GM19397 (cell line): ENCODE measurements around the gene DBI.
"Not testable (repeated sequence)": the region's sequence is repeated elsewhere in the genome, so short reads cannot be mapped to it uniquely, and the experiment has no call there.

Source experiments
- ATAC-seq: cut with Tn5 transposase; IDR thresholded peaks from one replicate; pipeline ENCODE4 v1.9.1; 2021; ENCODE audit warnings: mild to moderate bottlenecking, moderate library complexity; ENCODE audit not compliant: unreplicated experiment

Gene DBI

DNA sequence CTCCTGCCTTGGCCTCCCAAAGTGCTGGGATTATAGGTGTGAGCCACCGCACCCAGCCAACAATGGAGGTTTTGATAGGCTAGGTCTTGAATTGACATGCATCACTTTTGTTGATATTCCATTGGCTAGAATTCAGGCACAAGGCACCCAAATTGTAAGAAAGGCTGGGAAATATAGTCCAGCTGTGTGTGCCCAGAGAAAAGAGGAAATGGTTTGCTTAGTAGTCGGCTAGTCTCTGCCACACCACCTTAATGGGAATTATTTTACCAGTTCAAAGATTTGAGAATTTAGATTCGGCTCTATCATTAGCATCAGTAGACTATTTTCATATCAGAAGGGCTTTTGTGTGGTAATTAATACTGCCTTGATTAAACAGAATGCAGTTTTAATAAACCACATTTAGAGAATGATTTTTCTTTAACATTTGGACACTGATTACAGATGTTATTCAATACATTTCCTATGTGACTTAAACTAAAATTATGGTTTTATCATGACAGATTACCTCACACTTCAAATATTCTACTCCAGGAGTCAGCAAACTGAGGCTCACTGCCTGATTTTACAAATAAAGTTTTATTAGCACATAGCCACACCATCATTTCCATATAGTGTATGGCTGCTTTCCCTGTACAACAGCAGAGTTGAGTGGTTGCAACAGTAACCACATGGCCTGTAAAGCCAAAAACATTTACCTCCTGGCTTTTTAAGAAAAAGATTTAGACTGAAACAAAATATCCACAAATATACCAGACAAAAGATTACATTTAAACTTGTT lies 27.4 kb downstream of the DBI start:
- no peak for ATAC-seq

DNA sequence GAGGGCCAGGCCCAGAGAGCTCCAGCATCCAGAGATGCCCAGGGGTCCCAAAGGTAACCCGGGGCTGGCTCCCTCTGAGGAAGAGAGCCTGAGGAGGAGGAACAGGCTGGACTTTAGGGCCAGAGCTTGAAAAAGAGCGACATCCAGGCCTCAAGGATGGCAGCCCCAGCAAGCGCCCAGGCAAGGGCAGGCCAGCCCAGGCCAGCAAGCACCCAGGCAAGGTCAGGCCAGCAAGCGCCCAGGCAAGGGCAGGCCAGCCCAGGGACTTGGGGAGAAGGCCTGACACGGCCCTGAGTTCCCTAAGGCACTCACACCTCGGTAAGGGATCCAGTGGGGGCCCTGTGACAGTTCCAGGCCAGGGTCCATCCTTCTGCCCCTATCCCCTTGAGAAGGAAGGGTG lies 30.4 kb downstream of the DBI start:
- ATAC-seq: no peak

DNA sequence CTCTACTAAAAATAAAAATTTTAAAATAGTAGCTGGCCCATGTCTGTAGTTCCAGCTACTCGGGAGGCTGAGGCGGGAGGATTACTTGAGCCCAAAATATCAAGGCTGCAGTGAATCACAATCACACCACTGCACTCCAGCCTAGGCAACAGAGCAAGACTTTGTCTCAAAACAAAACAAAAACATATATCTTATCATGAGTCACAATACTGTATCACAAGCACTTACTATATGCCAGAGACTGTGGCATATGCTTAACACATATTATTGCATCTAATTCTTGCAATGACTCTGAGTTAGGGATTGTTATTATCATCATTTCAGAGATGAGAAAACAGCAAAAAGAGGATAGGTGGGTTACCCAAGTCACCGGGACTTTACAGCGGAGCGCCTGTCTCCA lies 35.3 kb downstream of the DBI start:
- no peak for ATAC-seq

DNA sequence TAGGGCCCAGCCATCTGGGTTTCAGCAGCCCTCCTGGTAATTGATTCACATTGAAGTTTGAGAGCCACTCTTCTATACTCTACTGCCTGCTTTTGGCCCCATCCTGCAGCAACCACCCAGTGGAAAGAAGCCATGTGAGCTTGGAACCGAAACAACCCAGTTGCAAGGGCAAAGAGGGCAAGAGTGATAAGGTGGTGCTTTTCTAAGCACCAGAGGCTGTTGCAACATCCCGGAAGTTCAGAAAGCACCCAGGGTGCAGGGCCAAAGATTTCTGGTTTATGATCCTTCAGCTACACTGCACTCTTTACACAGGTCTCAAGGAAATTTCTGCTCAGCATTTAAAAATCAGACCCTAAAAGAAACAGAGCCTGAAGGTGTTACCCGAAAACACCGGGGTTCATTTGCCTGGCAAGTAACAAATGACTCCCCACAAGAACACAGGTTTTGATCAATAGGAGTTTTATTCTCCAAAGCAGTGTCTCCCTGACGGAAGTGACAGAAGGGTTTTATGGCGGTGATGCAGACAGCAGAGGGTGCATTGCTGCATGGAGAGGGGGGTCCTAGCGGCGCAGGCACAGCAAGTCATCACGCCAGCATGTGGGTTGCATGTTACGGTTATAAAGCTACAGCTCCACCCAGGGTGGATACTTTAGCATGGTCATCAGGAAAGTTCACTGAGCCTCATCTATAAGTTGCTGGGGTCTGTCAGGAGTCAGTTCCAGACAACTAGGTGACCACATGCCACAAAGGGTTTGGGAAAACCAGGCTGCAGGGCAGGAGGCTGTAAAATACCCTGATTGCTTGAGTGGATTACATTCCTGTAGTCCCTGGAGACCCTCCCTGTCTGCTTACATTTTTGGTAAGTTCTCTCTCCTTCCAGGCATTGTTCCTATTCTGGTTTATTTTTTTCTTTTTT lies 36.1 kb downstream of the DBI start:
- ATAC-seq: no peak

DNA sequence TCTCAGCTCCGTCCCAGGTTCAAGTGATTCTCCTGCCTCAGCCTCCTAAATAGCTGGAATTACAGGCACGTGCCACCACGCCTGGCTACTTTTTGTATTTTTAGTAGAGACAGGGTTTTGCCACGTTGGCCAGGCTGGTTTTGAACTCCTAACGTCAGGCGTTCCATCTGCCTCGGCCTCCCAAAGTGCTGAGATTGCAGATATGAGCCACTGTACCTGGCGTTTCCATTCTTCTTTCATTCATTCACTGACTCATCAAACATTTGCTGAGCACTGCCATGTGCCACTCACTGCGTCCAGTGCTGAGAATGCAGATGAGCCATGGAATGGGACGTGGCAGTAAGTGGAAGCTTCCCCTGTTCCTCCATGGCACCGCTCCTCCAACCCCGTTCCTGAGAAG lies 36.8 kb downstream of the DBI start:
- ATAC-seq: not testable (repeated sequence)

DNA sequence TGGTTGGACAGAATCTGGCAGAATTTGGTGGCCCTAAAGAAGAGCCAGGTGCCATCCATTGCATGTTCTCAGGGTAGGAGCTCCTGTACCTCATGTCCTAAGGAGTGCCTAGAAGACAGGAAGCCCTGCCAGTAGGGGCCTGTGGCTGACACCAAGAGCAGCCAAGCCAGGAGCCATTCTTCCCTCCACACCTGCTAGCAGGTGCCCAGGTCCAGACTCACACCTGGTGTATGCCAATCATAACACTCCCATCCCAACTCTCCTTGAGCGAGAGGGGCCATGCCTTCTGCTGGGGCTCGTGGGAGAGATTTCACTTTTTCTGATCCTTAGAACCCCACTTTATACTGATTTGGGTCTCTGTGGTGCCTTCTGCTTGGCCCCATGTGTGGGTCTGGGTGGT lies 38.4 kb downstream of the DBI start:
- no peak for ATAC-seq

GRCh38 chr2:119407430-119408220 lies 40.8 kb downstream of the DBI start:
- ATAC-seq: no peak

- no peak for ATAC-seq
Observed at GRCh38 chr2:119408221-119408619, 41.4 kb downstream of the DBI start.

GRCh38 chr2:119409506-119409905 lies 42.7 kb downstream of the DBI start:
- no peak for ATAC-seq

- no peak for ATAC-seq
Observed at GRCh38 chr2:119414894-119415293, 48.1 kb downstream of the DBI start.

DNA sequence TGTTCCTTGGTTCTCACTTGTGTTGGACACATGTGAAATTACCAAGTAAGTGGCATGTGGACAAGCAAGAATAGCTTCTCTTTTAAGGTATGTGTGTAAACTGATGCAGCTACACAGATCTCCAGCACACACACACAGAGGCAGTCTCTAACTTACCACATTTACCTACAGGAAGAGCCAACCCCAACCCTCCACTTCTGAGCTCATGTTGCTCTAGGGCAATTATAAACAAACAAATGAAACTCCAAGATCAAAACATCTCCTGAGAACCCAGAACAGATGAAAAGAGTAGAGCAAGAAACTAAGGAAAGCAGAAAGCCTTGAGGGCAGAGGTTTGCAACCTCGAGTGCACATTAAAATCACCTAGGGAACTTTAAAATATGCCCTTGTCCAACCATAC lies 48.9 kb downstream of the DBI start:
- ATAC-seq: no peak

- no peak for ATAC-seq
Observed at GRCh38 chr2:119416299-119416923, 49.6 kb downstream of the DBI start.

- ATAC-seq: no peak
Observed at GRCh38 chr2:119417908-119418307, 51.1 kb downstream of the DBI start.

DNA sequence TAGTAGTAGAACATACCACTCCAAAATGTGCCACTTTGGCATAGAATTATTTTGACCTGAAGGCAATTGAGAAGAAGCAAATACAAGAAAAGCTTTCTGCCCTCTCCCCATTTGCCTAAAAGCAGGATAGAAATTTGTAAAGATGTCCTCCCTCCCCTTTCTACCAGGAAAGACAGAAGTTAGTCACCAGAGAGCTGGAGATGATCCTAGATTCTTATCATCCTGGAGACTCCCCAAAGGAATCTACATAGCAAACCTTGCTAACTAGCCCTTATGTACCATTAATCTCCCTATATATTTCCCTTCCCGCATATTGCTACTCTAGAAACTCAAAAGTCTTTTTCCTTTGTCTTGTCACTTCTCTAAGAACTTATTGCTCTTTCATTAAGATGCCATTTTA lies 52.3 kb downstream of the DBI start:
- ATAC-seq: no peak

DNA sequence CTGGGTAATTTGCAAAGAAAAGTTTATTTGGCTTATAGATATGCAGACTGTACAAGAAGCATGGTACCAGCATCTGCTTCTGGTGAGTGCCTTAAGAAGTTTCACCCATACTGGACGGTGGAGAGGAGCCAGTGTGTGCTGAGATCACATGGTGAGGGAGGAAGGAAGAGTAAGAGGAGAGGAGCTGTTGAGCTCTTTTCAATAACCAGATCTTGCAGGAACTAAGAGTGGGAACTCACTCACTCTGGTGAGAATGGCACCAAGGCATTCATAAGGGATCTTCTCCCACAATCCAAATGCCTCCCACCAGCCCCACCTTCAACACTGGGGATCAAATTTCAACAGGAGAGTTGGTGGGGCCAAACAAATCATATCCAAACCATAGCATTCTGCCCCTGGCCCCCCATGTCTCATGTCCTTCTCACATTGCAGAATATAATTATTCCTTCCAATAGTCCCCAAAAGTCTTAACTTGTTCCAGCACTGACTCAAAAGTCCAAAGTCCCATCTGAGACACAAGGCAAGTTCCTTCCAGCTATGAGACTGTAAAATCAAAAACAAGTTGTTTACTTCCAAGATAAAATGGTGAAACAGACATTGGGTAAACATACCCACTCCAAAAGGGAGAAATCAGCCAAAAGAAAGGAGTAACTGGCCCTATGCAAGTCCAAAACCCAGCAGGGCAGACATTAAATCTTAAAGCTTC lies 53.2 kb downstream of the DBI start:
- ATAC-seq: no peak

GRCh38 chr2:119421304-119421703 lies 54.5 kb downstream of the DBI start:
- ATAC-seq: no peak

GRCh38 chr2:119421741-119422140 lies 55.0 kb downstream of the DBI start:
- no peak for ATAC-seq
